ENCODE data around the gene GREM1.

The GREM1 gene

GRCh38 chr15:32698773-32699390, 18.9 kb upstream of the GREM1 start:
- no peak for DNase-seq

GRCh38 chr15:32700501-32701150, 17.2 kb upstream of the GREM1 start:
- no peak for DNase-seq

- DNase-seq, result no peak
These were observed 15.9 kb upstream of the GREM1 start for GRCh38 chr15:32701863-32702262.

- no peak for DNase-seq
These were observed 13.3 kb upstream of the GREM1 start for GRCh38 chr15:32704395-32704981.

- no peak for DNase-seq
These were observed 12.4 kb upstream of the GREM1 start for GRCh38 chr15:32705446-32705845.

GRCh38 chr15:32706704-32707103, 11.1 kb upstream of the GREM1 start:
- no peak for DNase-seq

GRCh38 chr15:32707436-32707835, 10.4 kb upstream of the GREM1 start:
- no peak for DNase-seq

GRCh38 chr15:32709295-32710033, 8.3 kb upstream of the GREM1 start:
- DNase-seq, result no peak

- no peak for DNase-seq
These were observed 2.5 kb upstream of the GREM1 start for GRCh38 chr15:32715276-32715675.

- DNase-seq, result no peak
These were observed 1.4 kb upstream of the GREM1 start for GRCh38 chr15:32716216-32716914.

GRCh38 chr15:32716915-32717425, 834 bp upstream of the GREM1 start:
- DNase-seq, result no peak

- no peak for DNase-seq
These were observed 520 bp downstream of the GREM1 start for GRCh38 chr15:32718227-32718820.

GRCh38 chr15:32718821-32719716, 1.3 kb downstream of the GREM1 start:
- no peak for DNase-seq

GRCh38 chr15:32721596-32721995, 3.8 kb downstream of the GREM1 start:
- DNase-seq, result no peak

GRCh38 chr15:32722136-32722535, 4.3 kb downstream of the GREM1 start:
- DNase-seq, result no peak

GRCh38 chr15:32723171-32723948, 5.6 kb downstream of the GREM1 start:
- no peak for DNase-seq

GRCh38 chr15:32729700-32730395, 12.0 kb downstream of the GREM1 start:
- no peak for DNase-seq

GRCh38 chr15:32730677-32731654, 13.2 kb downstream of the GREM1 start:
- DNase-seq, result no peak
